ENCODE results near the gene VAMP8.
"Not testable (repeated sequence)": the region's sequence is repeated elsewhere in the genome, so short reads cannot be mapped to it uniquely, and the experiment has no call there.

Gene VAMP8

GRCh38 chr2:85579266-85579935 is 2.0 kb downstream of the VAMP8 start:
- DNase-seq (ENCODE audit: low spot score): no peak

- no peak for DNase-seq (ENCODE audit: low spot score)
Measured at GRCh38 chr2:85580206-85580605, 2.8 kb downstream of the VAMP8 start.

- DNase-seq (ENCODE audit: low spot score): no peak
Measured at GRCh38 chr2:85582492-85582891, 5.1 kb downstream of the VAMP8 start.

- DNase-seq (ENCODE audit: low spot score): no peak
Measured at GRCh38 chr2:85583667-85584353, 6.4 kb downstream of the VAMP8 start.

- peak; percentile 27 for DNase-seq (ENCODE audit: low spot score)
Measured at GRCh38 chr2:85584354-85584856, 7.0 kb downstream of the VAMP8 start, which contains the start of gene VAMP5. VAMP5 (plus strand) TSS chr2:85584431; CDS start chr2:85584491, 60 bp downstream.

- no peak for DNase-seq (ENCODE audit: low spot score)
Measured at GRCh38 chr2:85584857-85585780, 7.7 kb downstream of the VAMP8 start.

GRCh38 chr2:85585781-85586105 is 8.4 kb downstream of the VAMP8 start:
- no peak for DNase-seq (ENCODE audit: low spot score)

- no peak for DNase-seq (ENCODE audit: low spot score)
Measured at GRCh38 chr2:85588236-85588635, 10.8 kb downstream of the VAMP8 start.

GRCh38 chr2:85588645-85589044 is 11.3 kb downstream of the VAMP8 start:
- no peak for DNase-seq (ENCODE audit: low spot score)

GRCh38 chr2:85589181-85589580 is 11.8 kb downstream of the VAMP8 start:
- DNase-seq (ENCODE audit: low spot score): no peak

- DNase-seq (ENCODE audit: low spot score): no peak
Measured at GRCh38 chr2:85589982-85590791, 12.8 kb downstream of the VAMP8 start.

- no peak for DNase-seq (ENCODE audit: low spot score)
Measured at GRCh38 chr2:85590950-85591349, 13.6 kb downstream of the VAMP8 start.

- no peak for DNase-seq (ENCODE audit: low spot score)
Measured at GRCh38 chr2:85591563-85591962, 14.2 kb downstream of the VAMP8 start.

- not testable (repeated sequence) for DNase-seq (ENCODE audit: low spot score)
Measured at GRCh38 chr2:85592299-85592698, 14.9 kb downstream of the VAMP8 start.

GRCh38 chr2:85593023-85593422 is 15.6 kb downstream of the VAMP8 start:
- no peak for DNase-seq (ENCODE audit: low spot score)

- no peak for DNase-seq (ENCODE audit: low spot score)
Measured at GRCh38 chr2:85594715-85595300, 17.4 kb downstream of the VAMP8 start.

- DNase-seq (ENCODE audit: low spot score): peak; percentile 96
Measured at GRCh38 chr2:85595301-85596025, 18.1 kb downstream of the VAMP8 start, which contains the start of gene RNF181. RNF181 (plus strand) TSS chr2:85595745; CDS start chr2:85595764, 19 bp downstream.

- DNase-seq (ENCODE audit: low spot score): no peak
Measured at GRCh38 chr2:85596026-85596333, 18.6 kb downstream of the VAMP8 start.

GRCh38 chr2:85596486-85597143 is 19.2 kb downstream of the VAMP8 start:
- DNase-seq (ENCODE audit: low spot score): no peak

GRCh38 chr2:85597241-85597640 is 19.9 kb downstream of the VAMP8 start:
- DNase-seq (ENCODE audit: low spot score): no peak

All from hematopoietic multipotent progenitor cell treated with erythropoietin and hydrocortisone succinate and interleukin-3 and kit ligand, for 15 days (in vitro differentiated cells).